ENCODE results near the gene SP5.

SP5 gene

GRCh38 chr2:170685591-170685990 lies 29.5 kb upstream of the SP5 start:
- no peaks in the 10 kb centered on the region for H3K36me3 ChIP-seq (ENCODE audit: control insufficient read depth in 5 of 5, insufficient read depth in 5 of 5, low read length in 5 of 5)
- no peak overlapping the region for H3K4me3 ChIP-seq (ENCODE audit: low read depth in 1 of 5, low read length in 5 of 5)
- H3K9me3 ChIP-seq (ENCODE audit: control insufficient read depth in 5 of 5, low read length in 5 of 5), result no peaks in the 10 kb centered on the region
- H3K27me3 ChIP-seq (ENCODE audit: control insufficient read depth in 5 of 5, insufficient read depth in 4 of 5, low read length in 5 of 5), result peaks cover 0 to 2% (median 0%) of the 10 kb centered on the region in 5 donors
- no peaks in the 10 kb centered on the region for H3K4me1 ChIP-seq (ENCODE audit: control insufficient read depth in 5 of 5, insufficient read depth in 5 of 5, low read length in 5 of 5)
- H3K9ac ChIP-seq (ENCODE audit: low read length in 5 of 5), result no peak overlapping the region
- H3K27ac ChIP-seq (ENCODE audit: low read depth, low read length), result no peak overlapping the region

- peaks cover 0 to 7% (median 0%) of the 10 kb centered on the region in 5 donors for H3K27me3 ChIP-seq (ENCODE audit: control insufficient read depth in 5 of 5, insufficient read depth in 4 of 5, low read length in 5 of 5)
- no peaks in the 10 kb centered on the region for H3K36me3 ChIP-seq (ENCODE audit: control insufficient read depth in 5 of 5, insufficient read depth in 5 of 5, low read length in 5 of 5)
- no peak overlapping the region for H3K4me3 ChIP-seq (ENCODE audit: low read depth in 1 of 5, low read length in 5 of 5)
- no peaks in the 10 kb centered on the region for H3K9me3 ChIP-seq (ENCODE audit: control insufficient read depth in 5 of 5, low read length in 5 of 5)
- no peak overlapping the region for H3K27ac ChIP-seq (ENCODE audit: low read depth, low read length)
- no peak overlapping the region for H3K9ac ChIP-seq (ENCODE audit: low read length in 5 of 5)
- H3K4me1 ChIP-seq (ENCODE audit: control insufficient read depth in 5 of 5, insufficient read depth in 5 of 5, low read length in 5 of 5), result no peaks in the 10 kb centered on the region
These were observed 25.7 kb upstream of the SP5 start for GRCh38 chr2:170689481-170689880.

- no peaks in the 10 kb centered on the region for H3K9me3 ChIP-seq (ENCODE audit: control insufficient read depth in 5 of 5, low read length in 5 of 5)
- H3K4me3 ChIP-seq (ENCODE audit: low read depth in 1 of 5, low read length in 5 of 5), result no peak overlapping the region
- H3K27me3 ChIP-seq (ENCODE audit: control insufficient read depth in 5 of 5, insufficient read depth in 4 of 5, low read length in 5 of 5), result peaks cover 0 to 11% (median 0%) of the 10 kb centered on the region in 5 donors
- H3K27ac ChIP-seq (ENCODE audit: low read depth, low read length), result no peak overlapping the region
- H3K9ac ChIP-seq (ENCODE audit: low read length in 5 of 5), result no peak overlapping the region
- H3K4me1 ChIP-seq (ENCODE audit: control insufficient read depth in 5 of 5, insufficient read depth in 5 of 5, low read length in 5 of 5), result no peaks in the 10 kb centered on the region
- H3K36me3 ChIP-seq (ENCODE audit: control insufficient read depth in 5 of 5, insufficient read depth in 5 of 5, low read length in 5 of 5), result no peaks in the 10 kb centered on the region
These were observed 24.5 kb upstream of the SP5 start for GRCh38 chr2:170690640-170691039.

- peaks cover 0 to 11% (median 0%) of the 10 kb centered on the region in 5 donors for H3K27me3 ChIP-seq (ENCODE audit: control insufficient read depth in 5 of 5, insufficient read depth in 4 of 5, low read length in 5 of 5)
- H3K9ac ChIP-seq (ENCODE audit: low read length in 5 of 5), result no peak overlapping the region
- no peak overlapping the region for H3K27ac ChIP-seq (ENCODE audit: low read depth, low read length)
- no peak overlapping the region for H3K4me3 ChIP-seq (ENCODE audit: low read depth in 1 of 5, low read length in 5 of 5)
- H3K9me3 ChIP-seq (ENCODE audit: control insufficient read depth in 5 of 5, low read length in 5 of 5), result no peaks in the 10 kb centered on the region
- no peaks in the 10 kb centered on the region for H3K36me3 ChIP-seq (ENCODE audit: control insufficient read depth in 5 of 5, insufficient read depth in 5 of 5, low read length in 5 of 5)
- no peaks in the 10 kb centered on the region for H3K4me1 ChIP-seq (ENCODE audit: control insufficient read depth in 5 of 5, insufficient read depth in 5 of 5, low read length in 5 of 5)
These were observed 20.8 kb upstream of the SP5 start for GRCh38 chr2:170694316-170694715.

GRCh38 chr2:170695521-170696410 lies 19.4 kb upstream of the SP5 start:
- Histone ChIP-seq H3K9ac (ENCODE audit: low read length in 5 of 5) (no peak overlapping the region), H3K9me3 (ENCODE audit: control insufficient read depth in 5 of 5, low read length in 5 of 5) (no peaks in the 10 kb centered on the region), H3K4me3 (ENCODE audit: low read depth in 1 of 5, low read length in 5 of 5) (no peak overlapping the region), H3K27ac (ENCODE audit: low read depth, low read length) (no peak overlapping the region), H3K27me3 (ENCODE audit: control insufficient read depth in 5 of 5, insufficient read depth in 4 of 5, low read length in 5 of 5) (peaks cover 0 to 11% (median 0%) of the 10 kb centered on the region in 5 donors), H3K36me3 (ENCODE audit: control insufficient read depth in 5 of 5, insufficient read depth in 5 of 5, low read length in 5 of 5) (no peaks in the 10 kb centered on the region), H3K4me1 (ENCODE audit: control insufficient read depth in 5 of 5, insufficient read depth in 5 of 5, low read length in 5 of 5) (no peaks in the 10 kb centered on the region)

GRCh38 chr2:170696948-170697347 lies 18.2 kb upstream of the SP5 start:
- Histone ChIP-seq H3K9ac (ENCODE audit: low read length in 5 of 5) (no peak overlapping the region), H3K4me1 (ENCODE audit: control insufficient read depth in 5 of 5, insufficient read depth in 5 of 5, low read length in 5 of 5) (no peaks in the 10 kb centered on the region)

GRCh38 chr2:170701011-170701410 lies 14.1 kb upstream of the SP5 start:
- H3K4me1 ChIP-seq (ENCODE audit: control insufficient read depth in 5 of 5, insufficient read depth in 5 of 5, low read length in 5 of 5), result no peaks in the 10 kb centered on the region
- H3K27ac ChIP-seq (ENCODE audit: low read depth, low read length), result no peak overlapping the region
- no peak overlapping the region for H3K4me3 ChIP-seq (ENCODE audit: low read depth in 1 of 5, low read length in 5 of 5)
- H3K36me3 ChIP-seq (ENCODE audit: control insufficient read depth in 5 of 5, insufficient read depth in 5 of 5, low read length in 5 of 5), result no peaks in the 10 kb centered on the region
- H3K9me3 ChIP-seq (ENCODE audit: control insufficient read depth in 5 of 5, low read length in 5 of 5), result peaks cover 0 to 4% (median 4%) of the 10 kb centered on the region in 5 donors
- peaks cover 0 to 3% (median 0%) of the 10 kb centered on the region in 5 donors for H3K27me3 ChIP-seq (ENCODE audit: control insufficient read depth in 5 of 5, insufficient read depth in 4 of 5, low read length in 5 of 5)
- H3K9ac ChIP-seq (ENCODE audit: low read length in 5 of 5), result no peak overlapping the region

More at GRCh38 chr2:170696948-170697347, 18.2 kb upstream of the SP5 start:
- Histone ChIP-seq H3K27ac (ENCODE audit: low read depth, low read length) (no peak overlapping the region), H3K36me3 (ENCODE audit: control insufficient read depth in 5 of 5, insufficient read depth in 5 of 5, low read length in 5 of 5) (no peaks in the 10 kb centered on the region), H3K4me3 (ENCODE audit: low read depth in 1 of 5, low read length in 5 of 5) (no peak overlapping the region), H3K9me3 (ENCODE audit: control insufficient read depth in 5 of 5, low read length in 5 of 5) (no peaks in the 10 kb centered on the region), H3K27me3 (ENCODE audit: control insufficient read depth in 5 of 5, insufficient read depth in 4 of 5, low read length in 5 of 5) (peaks cover 0 to 7% (median 0%) of the 10 kb centered on the region in 5 donors)

GRCh38 chr2:170703776-170704476 lies 11.2 kb upstream of the SP5 start:
- peaks cover 0 to 4% (median 4%) of the 10 kb centered on the region in 5 donors for H3K9me3 ChIP-seq (ENCODE audit: control insufficient read depth in 5 of 5, low read length in 5 of 5)
- H3K4me3 ChIP-seq (ENCODE audit: low read depth in 1 of 5, low read length in 5 of 5), result no peak overlapping the region
- no peak overlapping the region for H3K27ac ChIP-seq (ENCODE audit: low read depth, low read length)
- H3K36me3 ChIP-seq (ENCODE audit: control insufficient read depth in 5 of 5, insufficient read depth in 5 of 5, low read length in 5 of 5), result no peaks in the 10 kb centered on the region
- H3K9ac ChIP-seq (ENCODE audit: low read length in 5 of 5), result no peak overlapping the region
- peaks cover 3 to 7% (median 4%) of the 10 kb centered on the region in 5 donors for H3K27me3 ChIP-seq (ENCODE audit: control insufficient read depth in 5 of 5, insufficient read depth in 4 of 5, low read length in 5 of 5)
- no peaks in the 10 kb centered on the region for H3K4me1 ChIP-seq (ENCODE audit: control insufficient read depth in 5 of 5, insufficient read depth in 5 of 5, low read length in 5 of 5)

- no peaks in the 10 kb centered on the region for H3K36me3 ChIP-seq (ENCODE audit: control insufficient read depth in 5 of 5, insufficient read depth in 5 of 5, low read length in 5 of 5)
- no peak overlapping the region for H3K27ac ChIP-seq (ENCODE audit: low read depth, low read length)
- no peak overlapping the region for H3K9ac ChIP-seq (ENCODE audit: low read length in 5 of 5)
- no peak overlapping the region for H3K4me3 ChIP-seq (ENCODE audit: low read depth in 1 of 5, low read length in 5 of 5)
- H3K9me3 ChIP-seq (ENCODE audit: control insufficient read depth in 5 of 5, low read length in 5 of 5), result no peaks in the 10 kb centered on the region
- peaks cover 0 to 6% (median under 1%) of the 10 kb centered on the region in 5 donors for H3K4me1 ChIP-seq (ENCODE audit: control insufficient read depth in 5 of 5, insufficient read depth in 5 of 5, low read length in 5 of 5)
- peaks cover 2 to 33% (median 22%) of the 10 kb centered on the region in 5 donors for H3K27me3 ChIP-seq (ENCODE audit: control insufficient read depth in 5 of 5, insufficient read depth in 4 of 5, low read length in 5 of 5)
These were observed 7.0 kb upstream of the SP5 start for GRCh38 chr2:170707821-170708795.

Data from subcutaneous abdominal adipose tissue (tissue), 5 donors.